HepG2 (cell line): ENCODE data around the gene TCF25. TPM values are rescaled to one million over a fixed set of nuclear protein-coding genes. Genes with fewer than 3 reads are reported as not detected.
A peak's percentile ranks its signal among the peaks of the same experiment; 100 is the strongest.

Experiments
- JARID2 ChIP-seq: sonication (generic); formaldehyde crosslinking; IDR thresholded peaks from 2 replicates; pipeline ENCODE4 v1.8.1; 2023; ENCODE audit warnings: missing genetic modification reagents, inconsistent platforms; ENCODE audit not compliant: insufficient replicate concordance
- PBX3 ChIP-seq: sonication (generic); formaldehyde crosslinking; IDR thresholded peaks from 2 replicates; pipeline ENCODE4 v1.8.1; 2023; ENCODE audit warnings: missing genetic modification reagents, inconsistent platforms, borderline replicate concordance
- TARDBP ChIP-seq: sonication (generic); formaldehyde crosslinking; IDR thresholded peaks from 2 replicates; pipeline ENCODE4 v1.8.0; 2022; ENCODE audit warnings: mild to moderate bottlenecking, missing genetic modification reagents
- USF2 ChIP-seq, 2 experiments: sonication (generic) in 1 of 2; formaldehyde crosslinking in 1 of 2; IDR thresholded peaks; 2 replicates each; pipeline versions ENCODE4 v1.5.1 to v1.6.1; 2011 to 2020; ENCODE audit warnings: borderline replicate concordance in 1 of 2, low read depth in 1 of 2, low read length in 1 of 2, mild to moderate bottlenecking in 1 of 2, missing genetic modification reagents in 1 of 2, moderate library complexity in 1 of 2
- polyA plus RNA-seq, 8 experiments: library from polyadenylated mRNA; depleted of rRNA in 3 of 8; stranded (reverse) in 7 of 8; unstranded in 1 of 8; fragments of >200 nt; fragmentation: Illumina TruSeq in 4 of 8; extraction: Trizol in 4 of 8; gene quantifications; 2 replicates each; pipeline versions ENCODE4 v1.2.1 to v1.2.3, GENCODE V29; 2011 to 2016; ENCODE audit warnings: low read depth in 4 of 8, missing spikeins in 1 of 8, mixed read lengths in 1 of 8; ENCODE audit not compliant: insufficient read depth in 1 of 8
- total RNA-seq, 5 experiments: library from RNA; depleted of rRNA; stranded (reverse); fragments of >200 nt; fragmentation: Illumina TruSeq; extraction: Trizol; gene quantifications; 2 replicates each; pipeline ENCODE4 v1.2.3, GENCODE V29; 2016; ENCODE audit warnings: low read depth in 1 of 5
- TF ChIP-seq, protein P1 (sequence below), 2 experiments: fragments of 450-650 bp in 1 of 2; sonication (generic) in 1 of 2; formaldehyde crosslinking in 1 of 2; IDR thresholded peaks; 2 replicates each; pipeline versions ENCODE4 v1.6.1 to v1.8.0; 2016 to 2022; ENCODE audit warnings: antibody characterized with exemption in 1 of 2, mild to moderate bottlenecking in 1 of 2, missing genetic modification reagents in 1 of 2
- TF ChIP-seq, protein P2 (sequence below): sonication (generic); formaldehyde crosslinking; IDR thresholded peaks from 2 replicates; pipeline ENCODE4 v1.4.0; 2020; ENCODE audit warnings: missing genetic modification reagents
- TF ChIP-seq, protein P3 (sequence below): sonication (generic); formaldehyde crosslinking; IDR thresholded peaks from 2 replicates; pipeline ENCODE4 v1.5.0; 2020; ENCODE audit warnings: missing genetic modification reagents, mild to moderate bottlenecking, borderline replicate concordance

The TCF25 gene
- total and polyA plus RNA-seq, 2 of the 13 experiments (the other 11 are each of a cell fraction or from before 2014, with no cell fraction given) = 138 to 206 TPM

DNA sequence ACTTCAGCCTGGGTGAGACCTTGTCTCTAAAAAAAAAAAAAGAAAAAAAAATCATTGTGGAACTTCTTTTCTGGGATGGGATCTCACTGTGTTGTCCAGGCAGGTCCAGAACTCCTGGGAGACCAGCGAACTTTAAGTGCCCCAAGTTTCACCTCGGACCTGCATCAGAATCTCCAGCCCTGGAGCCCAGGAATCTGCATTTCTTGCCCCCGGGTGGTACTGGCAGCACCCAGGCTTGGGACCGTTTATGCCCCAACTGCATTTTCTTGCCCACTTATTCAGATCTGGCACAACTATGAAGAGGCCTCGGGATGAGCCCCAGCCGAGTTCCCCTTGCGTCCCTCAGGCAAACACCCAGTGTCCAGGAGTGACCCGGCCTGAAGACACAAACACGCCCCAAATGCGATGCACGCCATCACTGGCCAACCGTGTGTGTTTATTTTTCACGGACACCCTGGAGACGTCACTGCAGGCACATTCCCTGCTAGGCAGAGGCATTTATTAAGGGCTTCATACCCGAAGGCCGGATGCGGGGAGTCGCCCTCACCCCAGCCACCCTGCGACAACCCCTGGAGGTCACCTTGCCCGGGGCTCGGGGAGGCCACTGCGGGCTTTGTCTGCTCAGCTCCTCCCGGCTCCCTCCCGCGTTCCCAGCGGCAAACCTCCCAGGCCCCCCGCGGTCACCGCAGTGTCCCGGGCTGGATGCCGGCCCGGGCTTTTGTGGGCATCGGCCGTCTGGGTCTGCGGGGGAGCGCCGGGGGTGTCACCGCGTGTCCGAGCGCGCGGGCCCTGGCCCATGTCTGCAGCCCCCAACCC lies 45.8 kb upstream of the TCF25 start (continued):
- TF ChIP-seq, protein P1, sequence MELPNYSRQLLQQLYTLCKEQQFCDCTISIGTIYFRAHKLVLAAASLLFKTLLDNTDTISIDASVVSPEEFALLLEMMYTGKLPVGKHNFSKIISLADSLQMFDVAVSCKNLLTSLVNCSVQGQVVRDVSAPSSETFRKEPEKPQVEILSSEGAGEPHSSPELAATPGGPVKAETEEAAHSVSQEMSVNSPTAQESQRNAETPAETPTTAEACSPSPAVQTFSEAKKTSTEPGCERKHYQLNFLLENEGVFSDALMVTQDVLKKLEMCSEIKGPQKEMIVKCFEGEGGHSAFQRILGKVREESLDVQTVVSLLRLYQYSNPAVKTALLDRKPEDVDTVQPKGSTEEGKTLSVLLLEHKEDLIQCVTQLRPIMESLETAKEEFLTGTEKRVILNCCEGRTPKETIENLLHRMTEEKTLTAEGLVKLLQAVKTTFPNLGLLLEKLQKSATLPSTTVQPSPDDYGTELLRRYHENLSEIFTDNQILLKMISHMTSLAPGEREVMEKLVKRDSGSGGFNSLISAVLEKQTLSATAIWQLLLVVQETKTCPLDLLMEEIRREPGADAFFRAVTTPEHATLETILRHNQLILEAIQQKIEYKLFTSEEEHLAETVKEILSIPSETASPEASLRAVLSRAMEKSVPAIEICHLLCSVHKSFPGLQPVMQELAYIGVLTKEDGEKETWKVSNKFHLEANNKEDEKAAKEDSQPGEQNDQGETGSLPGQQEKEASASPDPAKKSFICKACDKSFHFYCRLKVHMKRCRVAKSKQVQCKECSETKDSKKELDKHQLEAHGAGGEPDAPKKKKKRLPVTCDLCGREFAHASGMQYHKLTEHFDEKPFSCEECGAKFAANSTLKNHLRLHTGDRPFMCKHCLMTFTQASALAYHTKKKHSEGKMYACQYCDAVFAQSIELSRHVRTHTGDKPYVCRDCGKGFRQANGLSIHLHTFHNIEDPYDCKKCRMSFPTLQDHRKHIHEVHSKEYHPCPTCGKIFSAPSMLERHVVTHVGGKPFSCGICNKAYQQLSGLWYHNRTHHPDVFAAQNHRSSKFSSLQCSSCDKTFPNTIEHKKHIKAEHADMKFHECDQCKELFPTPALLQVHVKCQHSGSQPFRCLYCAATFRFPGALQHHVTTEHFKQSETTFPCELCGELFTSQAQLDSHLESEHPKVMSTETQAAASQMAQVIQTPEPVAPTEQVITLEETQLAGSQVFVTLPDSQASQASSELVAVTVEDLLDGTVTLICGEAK (IDR thresholded peaks at IDR 0.05) = no peak
- TF ChIP-seq, protein P1 (CRISPR knock-in tag; IDR thresholded peaks at IDR 0.05) = no peak
- TF ChIP-seq, protein P2, sequence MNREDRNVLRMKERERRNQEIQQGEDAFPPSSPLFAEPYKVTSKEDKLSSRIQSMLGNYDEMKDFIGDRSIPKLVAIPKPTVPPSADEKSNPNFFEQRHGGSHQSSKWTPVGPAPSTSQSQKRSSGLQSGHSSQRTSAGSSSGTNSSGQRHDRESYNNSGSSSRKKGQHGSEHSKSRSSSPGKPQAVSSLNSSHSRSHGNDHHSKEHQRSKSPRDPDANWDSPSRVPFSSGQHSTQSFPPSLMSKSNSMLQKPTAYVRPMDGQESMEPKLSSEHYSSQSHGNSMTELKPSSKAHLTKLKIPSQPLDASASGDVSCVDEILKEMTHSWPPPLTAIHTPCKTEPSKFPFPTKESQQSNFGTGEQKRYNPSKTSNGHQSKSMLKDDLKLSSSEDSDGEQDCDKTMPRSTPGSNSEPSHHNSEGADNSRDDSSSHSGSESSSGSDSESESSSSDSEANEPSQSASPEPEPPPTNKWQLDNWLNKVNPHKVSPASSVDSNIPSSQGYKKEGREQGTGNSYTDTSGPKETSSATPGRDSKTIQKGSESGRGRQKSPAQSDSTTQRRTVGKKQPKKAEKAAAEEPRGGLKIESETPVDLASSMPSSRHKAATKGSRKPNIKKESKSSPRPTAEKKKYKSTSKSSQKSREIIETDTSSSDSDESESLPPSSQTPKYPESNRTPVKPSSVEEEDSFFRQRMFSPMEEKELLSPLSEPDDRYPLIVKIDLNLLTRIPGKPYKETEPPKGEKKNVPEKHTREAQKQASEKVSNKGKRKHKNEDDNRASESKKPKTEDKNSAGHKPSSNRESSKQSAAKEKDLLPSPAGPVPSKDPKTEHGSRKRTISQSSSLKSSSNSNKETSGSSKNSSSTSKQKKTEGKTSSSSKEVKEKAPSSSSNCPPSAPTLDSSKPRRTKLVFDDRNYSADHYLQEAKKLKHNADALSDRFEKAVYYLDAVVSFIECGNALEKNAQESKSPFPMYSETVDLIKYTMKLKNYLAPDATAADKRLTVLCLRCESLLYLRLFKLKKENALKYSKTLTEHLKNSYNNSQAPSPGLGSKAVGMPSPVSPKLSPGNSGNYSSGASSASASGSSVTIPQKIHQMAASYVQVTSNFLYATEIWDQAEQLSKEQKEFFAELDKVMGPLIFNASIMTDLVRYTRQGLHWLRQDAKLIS (CRISPR knock-in tag) = no peak
- TF ChIP-seq TARDBP (no peak), PBX3 (no peak), JARID2 (CRISPR knock-in tag) (no peak), USF2 (IDR thresholded peaks at IDR 0.05; ENCODE audit: low read depth, low read length) (no peak), USF2 (CRISPR knock-in tag; IDR thresholded peaks at IDR 0.05; ENCODE audit: borderline replicate concordance) (no peak)
- TF ChIP-seq, protein P3, sequence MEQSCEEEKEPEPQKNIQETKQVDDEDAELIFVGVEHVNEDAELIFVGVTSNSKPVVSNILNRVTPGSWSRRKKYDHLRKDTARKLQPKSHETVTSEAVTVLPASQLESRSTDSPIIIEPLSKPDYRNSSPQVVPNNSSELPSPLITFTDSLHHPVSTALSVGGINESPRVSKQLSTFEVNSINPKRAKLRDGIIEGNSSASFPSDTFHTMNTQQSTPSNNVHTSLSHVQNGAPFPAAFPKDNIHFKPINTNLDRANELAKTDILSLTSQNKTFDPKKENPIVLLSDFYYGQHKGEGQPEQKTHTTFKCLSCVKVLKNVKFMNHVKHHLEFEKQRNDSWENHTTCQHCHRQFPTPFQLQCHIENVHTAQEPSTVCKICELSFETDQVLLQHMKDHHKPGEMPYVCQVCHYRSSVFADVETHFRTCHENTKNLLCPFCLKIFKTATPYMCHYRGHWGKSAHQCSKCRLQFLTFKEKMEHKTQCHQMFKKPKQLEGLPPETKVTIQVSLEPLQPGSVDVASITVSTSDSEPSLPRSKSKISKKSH = 0 out of 2 replicates have a peak, but pooled peaks have one; percentile 54
